ENCODE data around the gene TTYH3.

DNA sequence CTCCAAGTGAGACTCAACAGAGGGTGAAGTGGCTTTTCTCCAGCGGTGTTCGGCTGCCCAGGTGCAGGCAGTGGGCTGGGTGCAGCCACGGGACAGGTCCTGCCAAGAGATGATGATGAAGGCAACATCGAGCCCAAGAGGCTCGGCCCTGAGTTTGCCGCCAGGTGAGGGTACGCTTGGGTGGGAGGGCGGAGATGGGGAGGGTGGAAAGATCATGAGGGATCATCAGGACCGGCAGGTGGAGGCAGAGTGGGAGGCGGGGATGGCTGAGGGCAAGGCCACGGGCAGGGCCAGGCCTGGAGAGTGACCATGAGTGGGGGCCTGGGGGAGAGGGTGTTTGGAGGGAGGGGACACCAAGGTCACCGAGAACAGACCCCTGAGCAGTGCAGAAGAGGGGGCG lies 38.4 kb downstream of the TTYH3 start:
- TF ChIP-seq, protein P1, sequence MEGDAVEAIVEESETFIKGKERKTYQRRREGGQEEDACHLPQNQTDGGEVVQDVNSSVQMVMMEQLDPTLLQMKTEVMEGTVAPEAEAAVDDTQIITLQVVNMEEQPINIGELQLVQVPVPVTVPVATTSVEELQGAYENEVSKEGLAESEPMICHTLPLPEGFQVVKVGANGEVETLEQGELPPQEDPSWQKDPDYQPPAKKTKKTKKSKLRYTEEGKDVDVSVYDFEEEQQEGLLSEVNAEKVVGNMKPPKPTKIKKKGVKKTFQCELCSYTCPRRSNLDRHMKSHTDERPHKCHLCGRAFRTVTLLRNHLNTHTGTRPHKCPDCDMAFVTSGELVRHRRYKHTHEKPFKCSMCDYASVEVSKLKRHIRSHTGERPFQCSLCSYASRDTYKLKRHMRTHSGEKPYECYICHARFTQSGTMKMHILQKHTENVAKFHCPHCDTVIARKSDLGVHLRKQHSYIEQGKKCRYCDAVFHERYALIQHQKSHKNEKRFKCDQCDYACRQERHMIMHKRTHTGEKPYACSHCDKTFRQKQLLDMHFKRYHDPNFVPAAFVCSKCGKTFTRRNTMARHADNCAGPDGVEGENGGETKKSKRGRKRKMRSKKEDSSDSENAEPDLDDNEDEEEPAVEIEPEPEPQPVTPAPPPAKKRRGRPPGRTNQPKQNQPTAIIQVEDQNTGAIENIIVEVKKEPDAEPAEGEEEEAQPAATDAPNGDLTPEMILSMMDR (IDR thresholded peaks at IDR 0.05): no peak
- TF ChIP-seq POLR2A (IDR thresholded peaks at IDR 0.05): no peak

All from uterus (tissue), 2 donors.